H1 (cell line): ENCODE data around the gene GAK. TPM values are rescaled to one million over a fixed set of nuclear protein-coding genes. Genes with fewer than 3 reads are reported as not detected.

Experiments used
- CTCF ChIA-PET: fragments of 300-600 bp; sonication (Branson Sonifier 250); formaldehyde crosslinking; loops from one replicate; lab custom pipeline; 2021; ENCODE audit not compliant: partially characterized antibody; lab: Charles Lee
- POLR2A ChIA-PET: fragments of 300-600 bp; sonication (Branson Sonifier 250); formaldehyde crosslinking; loops from one replicate; lab custom pipeline; 2021; ENCODE audit warnings: inconsistent platforms; ENCODE audit not compliant: partially characterized antibody; lab: Charles Lee
- DNase-seq, 2 experiments: peaks; one replicate each; pipeline versions ENCODE4 v3.0.0 to v3.0.0-alpha.2; 2010 to 2022; ENCODE audit warnings: low spot score in 2 of 2, low read depth in 1 of 2, mixed read lengths in 1 of 2
- FAIRE-seq: peaks from 2 replicates; lab custom pipeline; 2011; peaks lifted over from hg19 to GRCh38; lab: Jason Lieb, UNC
- H2AFZ ChIP-seq: 2 replicates; pipeline ENCODE4 v1.8.1; 2012; ENCODE audit warnings: low read length, inconsistent platforms
- H2AK5ac ChIP-seq: 2 replicates; pipeline ENCODE4 v1.6.1; 2013; ENCODE audit warnings: low read depth, low read length
- H2BK120ac ChIP-seq: replicated peaks from 2 replicates; pipeline ENCODE3; 2013; ENCODE audit warnings: low read depth, low read length, inconsistent platforms
- H2BK12ac ChIP-seq: 2 replicates; pipeline ENCODE4 v1.6.1; 2013; ENCODE audit warnings: low read depth, low read length
- H2BK15ac ChIP-seq: 2 replicates; pipeline ENCODE4 v1.6.1; 2013; ENCODE audit warnings: low read length
- H2BK20ac ChIP-seq: 2 replicates; pipeline ENCODE4 v1.6.1; 2013; ENCODE audit warnings: low read length
- H2BK5ac ChIP-seq: 2 replicates; pipeline ENCODE4 v1.6.1; 2013; ENCODE audit warnings: low read depth, low read length
- H3K14ac ChIP-seq: 2 replicates; pipeline ENCODE4 v1.6.1; 2013; ENCODE audit warnings: inconsistent platforms; ENCODE audit not compliant: insufficient read length
- H3K18ac ChIP-seq: 2 replicates; pipeline ENCODE4 v1.6.1; 2013; ENCODE audit warnings: low read length; ENCODE audit errors: extremely low read depth
- H3K23ac ChIP-seq: 2 replicates; pipeline ENCODE4 v1.6.1; 2013; ENCODE audit warnings: inconsistent platforms; ENCODE audit not compliant: insufficient read length
- H3K23me2 ChIP-seq: 2 replicates; pipeline ENCODE4 v1.6.1; 2013; ENCODE audit warnings: low read depth, low read length
- H3K27ac ChIP-seq: 2 replicates; pipeline ENCODE4 v1.6.1; 2011; ENCODE audit warnings: low read depth, low read length, inconsistent platforms
- H3K27me3 ChIP-seq, 4 experiments: replicated peaks in 1 of 4; 1 replicate in 1 of 4; 2 replicates in 3 of 4; pipeline versions ENCODE4 v1.6.1 to v1.8.1; 2011 to 2013; ENCODE audit warnings: low read length in 3 of 4, mild to moderate bottlenecking in 3 of 4, inconsistent platforms in 2 of 4, mixed read lengths in 2 of 4, moderate library complexity in 1 of 4; ENCODE audit not compliant: control insufficient read depth in 3 of 4, insufficient read depth in 3 of 4; ENCODE audit errors: extremely low read depth in 1 of 4
- H3K36me3 ChIP-seq, 4 experiments: 2 replicates each; pipeline versions ENCODE4 v1.6.1 to v1.8.1; 2011 to 2013; ENCODE audit warnings: mild to moderate bottlenecking in 4 of 4, low read length in 3 of 4, moderate library complexity in 2 of 4, control low read depth in 1 of 4, inconsistent platforms in 1 of 4; ENCODE audit not compliant: insufficient read depth in 4 of 4, control insufficient read depth in 2 of 4
- H3K4ac ChIP-seq: replicated peaks from 2 replicates; pipeline ENCODE3; 2013; ENCODE audit warnings: low read length, low read depth, mixed read lengths, inconsistent platforms; ENCODE audit not compliant: insufficient read length
- H3K4me1 ChIP-seq, 4 experiments: replicated peaks in 1 of 4; 1 replicate in 1 of 4; 2 replicates in 3 of 4; pipeline versions ENCODE4 v1.6.1 to v1.8.1; 2011 to 2013; ENCODE audit warnings: low read length in 3 of 4, inconsistent platforms in 2 of 4, mixed read lengths in 1 of 4; ENCODE audit not compliant: insufficient read depth in 4 of 4, control insufficient read depth in 3 of 4
- H3K4me2 ChIP-seq, 2 experiments: 2 replicates each; pipeline versions ENCODE4 v1.6.1 to v1.8.1; 2011 to 2013; ENCODE audit warnings: low read depth in 2 of 2, low read length in 2 of 2, control low read depth in 1 of 2, inconsistent platforms in 1 of 2, mild to moderate bottlenecking in 1 of 2; ENCODE audit not compliant: insufficient read depth in 1 of 2
- H3K4me3 ChIP-seq, 4 experiments: fragments of 200-600, 300-600 bp in 1 of 4; sonication (generic), shearing (Covaris generic), sonication (Bioruptor Twin) in 1 of 4; 2 replicates each; pipeline versions ENCODE4 v1.5.1 to v1.8.1; 2011 to 2016; ENCODE audit warnings: low read length in 4 of 4, low read depth in 3 of 4, control low read depth in 2 of 4, inconsistent platforms in 2 of 4, mild to moderate bottlenecking in 2 of 4, mixed read lengths in 1 of 4, moderate library complexity in 1 of 4; ENCODE audit not compliant: insufficient read depth in 2 of 4; ENCODE audit errors: extremely low read depth in 1 of 4
- H3K56ac ChIP-seq: replicated peaks from 2 replicates; pipeline ENCODE3; 2013; ENCODE audit warnings: low read depth, mild to moderate bottlenecking, mixed read lengths, low read length, inconsistent platforms; ENCODE audit not compliant: insufficient read length
- H3K79me1 ChIP-seq: 2 replicates; pipeline ENCODE4 v1.6.1; 2013; ENCODE audit warnings: low read depth, low read length, control low read depth
- H3K79me2 ChIP-seq, 2 experiments: 2 replicates each; pipeline versions ENCODE4 v1.6.1 to v1.8.1; 2012 to 2013; ENCODE audit warnings: low read length in 2 of 2, mild to moderate bottlenecking in 2 of 2, inconsistent platforms in 1 of 2; ENCODE audit not compliant: insufficient read depth in 2 of 2, control insufficient read depth in 1 of 2
- H3K9ac ChIP-seq, 4 experiments: replicated peaks in 1 of 4; 1 replicate in 1 of 4; 2 replicates in 3 of 4; pipeline versions ENCODE4 v1.6.1 to v1.8.1; 2011 to 2013; ENCODE audit warnings: low read depth in 3 of 4, low read length in 3 of 4, control low read depth in 2 of 4, mild to moderate bottlenecking in 2 of 4, moderate library complexity in 2 of 4, inconsistent platforms in 1 of 4; ENCODE audit errors: extremely low read depth in 1 of 4
- H3K9me3 ChIP-seq, 2 experiments: 2 replicates each; pipeline versions ENCODE4 v1.6.1 to v1.8.1; 2012 to 2013; ENCODE audit warnings: mild to moderate bottlenecking in 2 of 2, moderate library complexity in 2 of 2, control low read depth in 1 of 2, inconsistent platforms in 1 of 2, low read depth in 1 of 2, low read length in 1 of 2, mixed read lengths in 1 of 2; ENCODE audit not compliant: insufficient read depth in 2 of 2
- H4K20me1 ChIP-seq, 2 experiments: replicated peaks in 1 of 2; 2 replicates each; pipeline versions ENCODE3 to v1.8.1; 2011 to 2013; ENCODE audit warnings: inconsistent platforms in 2 of 2, low read length in 2 of 2, mild to moderate bottlenecking in 1 of 2; ENCODE audit not compliant: insufficient read depth in 2 of 2, control insufficient read depth in 1 of 2
- H4K5ac ChIP-seq: 2 replicates; pipeline ENCODE4 v1.6.1; 2013; ENCODE audit warnings: low read length, low read depth, mixed read lengths, inconsistent platforms; ENCODE audit not compliant: insufficient read length
- H4K8ac ChIP-seq: 2 replicates; pipeline ENCODE4 v1.8.0; 2013; ENCODE audit warnings: mild to moderate bottlenecking, moderate library complexity, low read length, inconsistent platforms; ENCODE audit not compliant: insufficient read depth; ENCODE audit errors: extremely low read depth
- H4K91ac ChIP-seq: replicated peaks from 2 replicates; pipeline ENCODE3; 2013; ENCODE audit warnings: low read length, mixed read lengths, inconsistent platforms; ENCODE audit not compliant: insufficient read length
- ATF2 ChIP-seq: IDR thresholded peaks from 2 replicates; pipeline ENCODE4 v1.6.1; 2012; ENCODE audit warnings: low read length, inconsistent platforms
- ATF3 ChIP-seq: IDR thresholded peaks from 2 replicates; pipeline ENCODE4 v1.6.1; 2011; ENCODE audit warnings: low read depth, mild to moderate bottlenecking, low read length; ENCODE audit not compliant: insufficient read depth
- RAD21 ChIP-seq, 2 experiments: IDR thresholded peaks in 1 of 2; conservative IDR thresholded peaks in 1 of 2; 2 replicates each; pipeline ENCODE4 v1.6.1; 2011; ENCODE audit warnings: low read depth in 2 of 2, low read length in 2 of 2, improper control_type of control experiment in 1 of 2, inconsistent platforms in 1 of 2, mild to moderate bottlenecking in 1 of 2, moderate library complexity in 1 of 2
- SAP30 ChIP-seq: fragments of 300-600 bp; sonication (generic); IDR thresholded peaks from 2 replicates; pipeline ENCODE4 v1.7.1; 2012; ENCODE audit warnings: low read length, moderate library complexity, mild to moderate bottlenecking, inconsistent platforms; ENCODE audit not compliant: insufficient read depth, insufficient replicate concordance
- TAF7 ChIP-seq: optimal IDR thresholded peaks from 2 replicates; pipeline ENCODE3; 2011; ENCODE audit warnings: low read depth, mild to moderate bottlenecking, inconsistent platforms, low read length, moderate library complexity, borderline replicate concordance
- TBP ChIP-seq: IDR thresholded peaks from 2 replicates; pipeline ENCODE4 v1.6.1; 2011; ENCODE audit warnings: low read depth, low read length, improper control_type of control experiment
- ZNF274 ChIP-seq: IDR thresholded peaks from 2 replicates; pipeline ENCODE4 v1.7.0; 2012; ENCODE audit warnings: low read length, borderline replicate concordance; ENCODE audit errors: extremely low read depth
- WGBS, 2 experiments: shearing (Covaris generic) in 1 of 2; methylation state at CpG; one replicate each; pipeline versions ENCODE4 v1.1.6 to v1.1.7; 2013 to 2015; ENCODE audit warnings: low lambda C conversion rate in 2 of 2, mixed read lengths in 2 of 2, inconsistent platforms in 1 of 2, low coverage in 1 of 2, missing lambda C conversion rate in 1 of 2; ENCODE audit not compliant: insufficient replicate concordance in 2 of 2, insufficient coverage in 1 of 2, insufficient read length in 1 of 2; ENCODE audit errors: extremely low coverage in 1 of 2, missing lambda C conversion rate in 1 of 2; 5-methylcytosine and 5-hydroxymethylcytosine counted together
- polyA plus RNA-seq, 7 experiments: library from polyadenylated mRNA; depleted of rRNA in 3 of 7; stranded (reverse) in 5 of 7; unstranded in 2 of 7; fragments of >200 nt in 5 of 7; fragments of 200-250 nt in 2 of 7; gene quantifications; 1 replicate in 5 of 7; 2 replicates in 1 of 7; 4 replicates in 1 of 7; pipeline versions ENCODE4 v1.2.1 to v1.2.3, GENCODE V29; 2011 to 2013; ENCODE audit warnings: missing spikeins in 2 of 7, mixed read lengths in 2 of 7
- total RNA-seq: library from RNA; stranded (reverse); fragmentation: NEBNext Ultra II Directional; extraction: Animal tissue kit (Norgen Biotek cat#: 25700); gene quantifications from 2 replicates; pipeline ENCODE4 v1.2.1, GENCODE V29; 2021

Gene GAK
- total and polyA plus RNA-seq, 2 of the 8 experiments (the other 6 are each of a cell fraction or from before 2014, with no cell fraction given) = 31.5 to 70.8 TPM

- no peak for DNase-seq
- Histone ChIP-seq H3K9me3 (no peaks in the 10 kb centered on the region), H3K4me1 (no peaks in the 10 kb centered on the region; a peak in 1 of 7 replicates), H3K79me2 (no peaks in the 10 kb centered on the region), H3K23ac (no peak overlapping the region), H4K5ac (no peak overlapping the region), H4K91ac (no peak overlapping the region), H3K27ac (no peak overlapping the region), H4K8ac (no peak overlapping the region; the same call in 1 of the 2 replicates), H3K23me2 (no peaks in the 10 kb centered on the region), H2AK5ac (no peak overlapping the region), H2BK15ac (no peak overlapping the region), H3K18ac (no peak overlapping the region), H3K79me1 (no peaks in the 10 kb centered on the region), H3K27me3 (0 out of 7 replicates have a peak, but pooled peaks cover 0 to under 1% (median 0%) of the 10 kb centered on the region in 4 experiments), H4K20me1 (peaks cover 0 to 3% of the 10 kb centered on the region in 2 experiments), H2BK5ac (no peak overlapping the region), H3K4ac (no peak overlapping the region), H2BK120ac (no peak overlapping the region), H3K4me2 (no peak overlapping the region), H2BK12ac (no peak overlapping the region), H3K14ac (no peak overlapping the region), H3K56ac (no peak overlapping the region), H2BK20ac (no peak overlapping the region), H2AFZ (no peak overlapping the region), H3K36me3 (no peaks in the 10 kb centered on the region), H3K9ac (no peak overlapping the region), H3K4me3 (no peak overlapping the region)
- WGBS, 2 experiments = 92% methylated on average over 33 of the region's 33 CpGs; no CpG with 5 or more reads in 1 of the 2 experiments
- POLR2A ChIA-PET = interaction anchor here (0.9 kb wide), 1 partner anchor 79 kb away, joined by 3 read pairs; no protein-coding TSS in a partner anchor
- CTCF ChIA-PET = no interaction called here
- no peak for FAIRE-seq
- TF ChIP-seq ATF2 (no peak), ZNF274 (no peak), TBP (no peak), TAF7 (no peak), SAP30 (no peak), ATF3 (no peak), RAD21 (IDR thresholded peaks at IDR 0.05 in 1 of 2, conservative IDR thresholded peaks at IDR 0.05 in 1 of 2; ENCODE audit: low read depth in 2 of 2, low read length in 2 of 2) (no peak)
These were observed 23.2 kb upstream of the GAK start for GRCh38 chr4:955161-955921.
